ENCODE results near the gene HECW1.

- TF ChIP-seq POLR2A (IDR thresholded peaks at IDR 0.05; ENCODE audit: low read depth) (no peak), CTCF (IDR thresholded peaks at IDR 0.05) (no peak), POLR2AphosphoS5 (IDR thresholded peaks at IDR 0.05) (no peak)
Observed at GRCh38 chr7:43438897-43439479, 326.5 kb downstream of the HECW1 start.

Measured in esophagus muscularis mucosa (tissue), 3 donors.